ENCODE measurements around the gene PIK3R6.

GRCh38 chr17:8871081-8871581 is 3.7 kb upstream of the PIK3R6 start:
- TF ChIP-seq CTCF (IDR thresholded peaks at IDR 0.05): no peak
- TF ChIP-seq POLR2A (IDR thresholded peaks at IDR 0.05): no peak
